NCI-H2029 (cell line): Measurements from ENCODE around the gene FKBP6.
"Not testable (repeated sequence)": the region's sequence is repeated elsewhere in the genome, so short reads cannot be mapped to it uniquely, and the experiment has no call there.

Experiments
- DNase-seq: peaks from one replicate; lab custom pipeline; 2025; lab: John Stamatoyannopoulos, UW

FKBP6 gene, protein sequence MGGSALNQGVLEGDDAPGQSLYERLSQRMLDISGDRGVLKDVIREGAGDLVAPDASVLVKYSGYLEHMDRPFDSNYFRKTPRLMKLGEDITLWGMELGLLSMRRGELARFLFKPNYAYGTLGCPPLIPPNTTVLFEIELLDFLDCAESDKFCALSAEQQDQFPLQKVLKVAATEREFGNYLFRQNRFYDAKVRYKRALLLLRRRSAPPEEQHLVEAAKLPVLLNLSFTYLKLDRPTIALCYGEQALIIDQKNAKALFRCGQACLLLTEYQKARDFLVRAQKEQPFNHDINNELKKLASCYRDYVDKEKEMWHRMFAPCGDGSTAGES

DNA sequence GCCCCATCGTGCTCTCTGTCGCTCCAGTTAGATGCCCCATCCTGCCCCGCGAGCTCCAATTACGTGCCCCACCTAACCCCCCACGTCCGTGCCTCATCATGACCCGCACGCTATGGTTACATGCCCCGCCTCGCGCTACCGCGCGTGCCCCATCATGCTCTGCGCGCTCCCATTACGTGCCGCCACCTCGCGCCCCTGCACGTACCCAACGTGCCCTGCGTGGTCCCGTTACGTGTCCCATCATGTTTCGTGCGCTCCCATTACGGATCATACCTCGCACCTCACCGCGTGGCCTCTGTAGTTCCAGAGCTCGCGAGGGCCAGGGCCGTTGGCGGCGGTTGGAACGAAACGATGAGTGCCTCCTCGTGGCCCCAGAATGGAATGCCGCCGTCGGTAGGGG is at the start of gene FKBP6, which contains the start of gene TRIM50:
FKBP6 (plus strand) TSS at position 240 of the 400 bp plus-strand sequence. CDS start 268 bp downstream, outside the sequence.
TRIM50 (minus strand) TSS at position 161 of the 400 bp plus-strand sequence. CDS start 3,295 bp downstream, outside the sequence.
- DNase-seq: not testable (repeated sequence)

DNA sequence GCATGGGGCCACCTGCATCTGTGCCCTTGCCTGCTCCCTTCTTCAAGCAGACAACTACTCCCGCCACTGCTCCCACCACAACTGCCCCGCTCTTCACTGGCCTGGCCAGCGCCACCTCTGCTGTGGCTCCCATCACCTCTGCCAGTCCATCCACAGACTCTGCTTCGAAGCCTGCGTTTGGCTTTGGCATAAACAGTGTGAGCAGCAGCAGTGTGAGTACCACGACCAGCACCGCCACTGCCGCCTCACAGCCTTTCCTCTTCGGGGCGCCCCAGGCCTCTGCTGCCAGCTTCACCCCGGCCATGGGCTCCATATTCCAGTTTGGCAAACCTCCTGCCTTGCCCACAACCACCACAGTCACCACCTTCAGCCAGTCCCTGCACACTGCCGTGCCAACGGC is 30.7 kb upstream of the FKBP6 start:
- not testable (repeated sequence) for DNase-seq

DNA sequence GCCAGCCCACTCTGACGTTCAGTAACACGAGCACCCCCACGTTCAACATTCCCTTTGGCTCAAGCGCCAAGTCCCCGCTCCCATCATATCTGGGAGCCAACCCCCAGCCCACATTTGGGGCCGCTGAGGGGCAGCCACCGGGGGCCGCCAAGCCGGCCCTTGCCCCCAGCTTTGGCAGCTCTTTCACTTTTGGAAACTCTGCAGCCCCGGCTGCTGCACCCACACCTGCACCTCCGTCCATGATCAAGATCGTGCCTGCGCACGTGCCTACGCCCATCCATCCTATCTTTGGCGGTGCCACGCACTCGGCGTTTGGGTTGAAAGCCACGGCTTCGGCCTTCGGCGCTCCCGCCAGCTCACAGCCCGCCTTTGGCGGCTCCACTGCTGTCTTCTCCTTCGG is 30.3 kb upstream of the FKBP6 start:
- DNase-seq: not testable (repeated sequence)

DNA sequence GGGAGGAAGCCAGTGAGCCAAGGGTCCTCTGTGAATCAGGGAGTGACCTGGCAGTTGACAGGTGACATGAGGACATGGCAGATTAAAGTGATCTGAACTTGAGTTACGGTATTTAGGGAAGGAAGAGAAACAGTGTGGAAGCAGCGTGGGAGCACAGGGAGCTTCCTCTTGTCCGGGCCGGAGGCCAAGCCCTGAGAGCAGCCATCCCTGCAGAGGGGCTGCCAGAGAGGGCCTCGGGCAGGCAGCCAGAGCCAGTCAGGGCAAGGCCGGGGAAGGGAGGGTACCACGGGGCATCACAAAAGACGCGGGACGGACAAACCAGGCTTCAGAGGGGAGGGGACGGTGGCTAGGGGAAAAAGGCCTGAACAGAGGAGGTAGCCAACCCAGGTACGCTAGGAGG is 28.1 kb upstream of the FKBP6 start:
- not testable (repeated sequence) for DNase-seq

DNA sequence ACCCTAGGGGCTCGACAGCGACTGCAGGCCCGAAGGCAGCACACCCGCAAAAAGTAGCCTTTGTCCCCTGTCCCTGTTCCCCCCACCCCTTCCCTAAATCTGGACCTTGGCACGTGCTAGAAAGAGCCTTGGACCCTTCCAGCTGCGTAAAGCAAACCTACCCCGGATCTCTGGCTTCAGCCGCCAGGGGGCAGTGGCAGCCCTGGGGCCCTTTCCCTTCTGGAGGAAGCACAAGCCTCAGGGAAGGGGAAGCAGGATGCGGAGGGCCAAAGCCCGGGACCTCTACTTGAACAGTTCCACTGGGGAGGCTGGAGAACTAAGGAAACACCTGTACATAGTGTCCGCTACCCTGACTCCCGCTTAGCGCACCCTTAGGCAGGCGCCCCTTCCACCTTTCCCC is 26.9 kb upstream of the FKBP6 start:
- DNase-seq: not testable (repeated sequence)

DNA sequence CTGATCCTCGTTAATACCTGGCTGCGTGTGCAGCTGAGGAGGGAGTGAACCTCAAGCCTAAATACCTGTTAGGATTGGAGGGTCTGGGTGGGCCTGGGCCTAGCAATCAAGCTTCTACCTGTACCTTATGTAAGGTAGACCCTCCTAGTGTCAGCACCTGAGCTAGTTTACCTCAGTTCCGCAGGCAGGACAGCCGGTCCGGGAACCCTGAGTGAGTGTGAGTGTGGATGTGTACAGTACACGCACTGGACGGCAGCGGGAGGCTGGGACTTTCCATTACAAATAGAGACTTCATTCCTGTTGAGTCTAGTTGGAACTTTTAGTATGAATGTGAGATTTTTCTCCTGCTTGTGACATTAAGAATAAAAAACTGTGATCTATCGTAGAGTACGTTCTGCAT is 25.1 kb upstream of the FKBP6 start:
- DNase-seq: not testable (repeated sequence)

DNA sequence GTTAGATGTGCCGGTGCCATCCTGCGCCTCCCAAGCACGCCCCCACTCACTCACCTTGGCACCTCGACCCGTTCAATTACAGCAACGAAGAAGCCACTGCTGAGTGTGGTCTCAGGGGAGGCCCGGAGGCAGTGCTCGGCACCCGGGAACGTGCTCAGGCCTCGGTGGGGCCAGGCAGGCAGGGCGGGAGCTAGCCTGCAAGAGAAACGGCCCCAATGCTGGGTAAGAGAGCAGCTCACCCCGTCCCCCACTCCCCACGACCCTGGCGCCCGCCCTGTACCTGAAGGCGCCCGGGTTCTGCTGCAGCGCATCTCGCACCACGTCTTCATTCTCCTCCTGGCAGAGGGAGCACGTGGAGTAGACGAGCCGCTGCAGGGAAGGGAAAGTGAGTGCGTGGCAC is 24.4 kb upstream of the FKBP6 start:
- DNase-seq: no peak

DNA sequence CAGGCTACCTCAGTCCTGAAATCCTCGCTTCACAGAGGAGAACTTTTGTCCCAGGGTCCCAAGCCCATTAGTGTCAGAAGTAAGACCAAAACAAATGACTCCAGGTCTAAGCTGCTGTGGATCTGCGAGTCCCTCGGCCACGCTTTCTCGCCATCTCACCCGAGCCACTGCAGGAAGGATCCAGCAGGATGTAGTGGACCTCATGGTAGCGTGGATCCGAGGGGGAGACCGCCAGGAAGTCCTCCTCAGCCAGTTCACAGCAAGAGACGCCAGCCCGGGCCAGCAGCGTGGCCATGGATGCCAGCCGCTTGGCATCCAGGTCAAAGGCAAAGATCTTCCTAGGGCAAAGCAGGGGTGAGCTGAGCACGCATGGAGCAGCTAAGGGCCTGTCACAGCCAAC is 23.9 kb upstream of the FKBP6 start:
- no peak for DNase-seq

DNA sequence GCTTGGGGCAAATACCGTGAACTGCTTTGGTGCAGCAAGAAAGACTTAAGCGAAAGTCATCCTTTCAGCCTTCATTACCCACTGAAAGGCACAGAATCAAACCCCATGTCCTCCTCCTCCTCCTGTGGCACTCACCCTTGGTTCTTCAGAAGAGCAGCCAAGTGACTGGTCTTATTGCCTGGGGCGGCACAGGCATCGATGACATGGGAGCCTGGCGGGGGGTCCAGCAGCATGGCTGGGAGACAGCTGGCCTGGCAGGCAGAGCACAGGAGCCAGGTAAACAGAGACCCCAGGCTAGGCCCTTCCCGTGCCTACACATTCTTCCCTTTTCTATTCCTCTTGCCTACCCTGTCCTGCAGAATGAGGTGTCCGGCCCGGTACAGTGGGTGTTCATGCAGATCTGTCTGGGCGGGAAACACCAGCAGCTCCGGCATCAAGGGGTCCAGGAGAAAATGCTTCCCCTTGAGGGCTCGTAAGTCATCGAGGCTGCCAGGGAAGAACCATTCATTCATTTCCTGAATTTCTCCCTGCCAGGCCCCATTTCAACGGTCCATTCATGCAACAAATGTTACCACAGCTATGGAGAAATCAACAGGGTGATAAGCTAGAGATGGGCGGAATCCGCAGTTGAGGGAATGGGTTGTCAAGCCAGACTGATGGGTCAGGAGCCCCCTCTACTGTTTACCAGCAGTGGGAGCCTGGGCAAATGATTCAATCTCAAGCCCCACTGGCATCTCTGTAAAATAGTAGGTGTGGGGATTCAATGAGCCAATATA is 23.2 kb upstream of the FKBP6 start:
- DNase-seq: not testable (repeated sequence)

DNA sequence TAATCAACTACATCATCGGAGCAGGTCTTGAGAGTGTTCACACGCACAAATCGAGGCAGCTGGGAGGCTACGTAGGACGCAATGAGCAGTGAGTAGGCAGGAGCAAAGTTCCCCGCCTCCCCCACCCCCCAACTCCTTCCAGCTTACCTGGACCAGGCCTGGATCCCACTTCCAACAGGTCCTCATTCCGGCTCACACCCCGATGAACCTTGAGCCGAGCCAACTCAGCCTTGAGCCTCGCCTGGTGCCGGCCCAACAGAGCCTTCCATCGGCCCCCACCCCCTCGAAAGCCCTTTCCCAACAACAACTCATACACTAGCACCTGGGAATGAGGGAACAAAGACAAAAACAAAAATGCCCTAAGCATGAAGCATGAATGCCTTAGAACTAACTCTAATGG is 20.5 kb upstream of the FKBP6 start:
- no peak for DNase-seq

DNA sequence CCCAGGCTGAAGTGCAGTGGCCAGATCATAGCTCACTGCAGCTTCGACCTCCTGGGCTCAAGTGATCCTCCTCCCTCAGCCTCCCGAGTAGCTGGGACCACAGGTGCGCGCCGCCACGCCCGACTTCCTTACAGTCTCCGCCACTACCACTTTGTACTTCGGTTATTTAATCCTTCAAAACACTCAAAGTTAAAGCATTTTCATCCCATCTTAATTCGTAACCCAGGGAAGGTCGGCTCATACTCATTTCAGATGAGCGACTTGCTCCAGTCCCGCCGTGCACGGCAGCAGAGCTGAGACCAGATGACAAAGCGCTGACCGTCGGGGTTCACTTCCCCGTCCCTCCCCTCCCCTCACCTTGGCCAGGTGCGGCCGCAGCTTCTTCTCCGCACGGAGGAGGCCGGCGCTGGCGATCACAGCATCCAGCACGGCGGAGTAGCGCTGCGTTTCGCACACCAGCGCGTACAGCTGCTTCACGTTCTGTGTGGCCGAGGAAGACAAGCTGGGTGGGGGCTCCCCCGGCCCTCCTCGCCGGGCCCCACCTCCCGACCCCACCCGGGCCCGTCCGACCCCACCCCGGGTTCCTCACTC is 19.8 kb upstream of the FKBP6 start:
- DNase-seq: no peak

DNA sequence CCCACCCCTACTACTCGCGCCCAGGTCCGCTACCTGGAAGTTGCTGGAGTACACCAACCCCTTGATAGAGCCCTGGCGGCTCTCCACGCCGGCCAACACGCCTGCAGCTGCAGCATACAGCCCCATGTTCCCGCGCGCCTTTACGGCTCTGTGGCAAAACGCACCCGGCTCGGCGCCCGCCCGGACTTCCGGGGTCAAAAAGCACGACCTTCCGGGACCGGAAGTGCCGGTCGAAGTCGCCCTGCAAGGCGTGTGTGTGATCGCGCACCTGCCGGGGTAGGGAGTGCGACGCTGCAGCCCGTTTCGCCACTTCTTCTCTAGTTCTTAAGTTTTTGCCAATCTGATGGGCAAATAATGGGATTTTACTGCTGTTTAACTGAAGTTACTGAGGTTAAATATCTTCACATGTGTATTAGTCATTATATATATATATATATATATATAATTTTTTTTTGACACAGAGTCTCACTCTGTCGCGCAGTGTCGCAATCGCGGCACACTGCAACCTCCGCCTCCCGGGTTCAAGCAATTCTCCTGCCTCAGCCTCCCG is 19.2 kb upstream of the FKBP6 start, which contains the start of gene NSUN5:
NSUN5 (minus strand) TSS at position 162 of the 550 bp plus-strand sequence; CDS start at position 126, 36 bp downstream.
- peak; percentile 83 for DNase-seq

DNA sequence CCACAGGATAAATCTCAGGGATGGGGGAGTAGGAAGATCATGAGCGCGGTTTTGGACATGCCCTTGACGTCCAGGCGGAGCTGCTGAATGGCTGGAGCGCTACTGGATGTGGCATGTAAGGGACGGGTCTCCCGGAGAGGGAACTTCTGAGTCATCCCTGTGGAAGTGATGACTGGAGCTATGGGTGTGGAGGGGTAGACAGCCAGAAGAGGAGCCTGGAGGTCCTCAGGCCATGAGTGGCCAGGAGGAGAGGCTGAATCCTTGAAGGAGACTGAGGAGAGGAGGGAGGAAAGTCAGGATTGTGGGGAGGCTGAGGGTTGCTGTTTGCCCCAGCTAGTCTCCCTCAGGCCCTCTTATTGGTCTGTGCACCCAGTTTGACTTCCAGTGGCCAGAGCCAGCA is 16.5 kb upstream of the FKBP6 start:
- not testable (repeated sequence) for DNase-seq

DNA sequence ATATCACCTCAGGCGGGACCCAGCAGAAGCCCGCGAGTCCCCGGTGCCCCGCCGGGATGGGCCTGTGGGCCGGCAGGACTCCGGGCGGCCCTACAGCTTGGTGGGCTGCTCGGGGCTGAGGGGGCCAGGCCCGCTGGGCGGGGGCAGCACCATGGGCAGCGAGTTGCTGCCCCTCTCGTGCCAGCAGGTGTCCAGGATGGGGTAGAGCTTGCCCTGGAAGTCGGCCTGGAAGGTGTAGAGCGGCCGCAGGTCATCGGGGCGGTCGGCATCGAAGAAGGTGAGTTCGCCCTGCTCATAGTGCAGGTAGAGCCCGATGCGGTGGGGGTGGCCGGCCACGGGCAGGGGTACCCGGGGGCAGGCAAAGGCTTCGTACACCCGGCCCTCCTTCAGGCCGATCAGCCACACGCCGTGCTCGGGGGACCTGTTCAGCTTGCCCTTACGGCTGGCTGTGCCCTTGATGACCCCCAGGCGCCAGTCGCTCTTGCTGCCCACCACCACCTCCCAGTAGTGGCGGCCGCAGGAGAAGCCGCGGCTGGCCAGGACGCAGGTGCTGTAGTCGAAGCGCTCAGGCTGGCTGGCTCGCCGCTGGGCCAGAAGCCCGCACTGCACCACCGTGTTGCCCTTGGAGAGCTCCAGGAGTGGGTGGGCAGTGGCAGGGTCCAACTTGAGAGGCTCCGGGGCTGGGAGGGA is 15.0 kb upstream of the FKBP6 start:
- no peak for DNase-seq

DNA sequence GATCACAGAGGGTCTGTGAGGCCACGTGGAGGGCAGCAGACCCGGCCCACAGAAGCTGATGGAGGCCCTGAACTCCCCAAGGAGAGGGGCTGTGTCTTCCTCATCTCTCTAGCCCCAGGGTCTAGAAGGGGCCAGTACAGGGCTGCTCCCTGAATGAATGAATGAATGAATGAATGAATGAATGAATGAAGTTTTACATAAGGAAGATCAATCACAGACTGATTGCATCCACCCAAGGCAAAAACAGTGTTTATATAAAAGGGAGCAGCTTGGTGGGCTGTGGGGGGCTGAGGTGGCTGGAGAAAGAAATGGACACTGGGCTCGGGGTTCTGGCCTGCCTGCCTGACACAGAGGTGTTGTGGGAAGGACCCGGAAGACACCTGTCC is 14.4 kb upstream of the FKBP6 start:
- no peak for DNase-seq

DNA sequence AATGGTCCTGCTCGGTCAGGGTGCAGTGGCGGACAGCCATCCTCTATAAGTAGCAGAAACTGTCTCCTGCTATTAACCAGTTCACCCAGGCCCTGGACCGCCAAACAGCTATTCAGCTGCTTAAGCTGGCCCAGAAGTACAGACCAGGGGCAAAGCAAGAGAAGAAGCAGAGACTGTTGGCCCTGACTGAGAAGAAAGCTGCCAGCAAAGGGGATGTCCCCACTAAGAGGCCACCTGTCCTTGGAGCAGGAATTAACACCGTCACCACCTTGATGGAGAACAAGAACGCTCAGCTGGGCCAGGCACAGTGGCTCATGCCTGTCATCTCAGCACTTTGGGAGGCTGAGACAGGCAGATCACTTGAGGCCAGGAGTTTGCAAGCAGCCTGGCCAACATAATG is 13.7 kb upstream of the FKBP6 start:
- DNase-seq: no peak

DNA sequence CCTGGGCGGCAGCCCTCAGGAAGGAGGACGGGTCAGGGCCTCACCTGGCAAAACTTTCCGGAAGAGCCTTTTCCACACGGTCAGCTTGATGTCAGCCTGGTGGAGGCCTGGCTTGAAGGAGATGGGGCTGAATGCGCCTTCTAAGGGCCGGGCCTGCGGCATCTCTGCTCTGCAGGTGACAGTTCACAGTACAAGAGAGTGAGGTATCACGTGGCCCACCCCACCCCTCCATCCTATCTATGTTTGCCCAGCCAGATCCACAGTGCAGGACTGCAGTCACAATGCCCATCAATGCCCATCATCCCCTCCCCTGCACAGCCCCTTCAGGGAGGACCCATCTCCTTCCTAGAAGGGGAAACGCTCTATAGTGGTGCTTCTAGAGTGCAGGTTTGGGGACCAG is 11.4 kb upstream of the FKBP6 start:
- DNase-seq: no peak

DNA sequence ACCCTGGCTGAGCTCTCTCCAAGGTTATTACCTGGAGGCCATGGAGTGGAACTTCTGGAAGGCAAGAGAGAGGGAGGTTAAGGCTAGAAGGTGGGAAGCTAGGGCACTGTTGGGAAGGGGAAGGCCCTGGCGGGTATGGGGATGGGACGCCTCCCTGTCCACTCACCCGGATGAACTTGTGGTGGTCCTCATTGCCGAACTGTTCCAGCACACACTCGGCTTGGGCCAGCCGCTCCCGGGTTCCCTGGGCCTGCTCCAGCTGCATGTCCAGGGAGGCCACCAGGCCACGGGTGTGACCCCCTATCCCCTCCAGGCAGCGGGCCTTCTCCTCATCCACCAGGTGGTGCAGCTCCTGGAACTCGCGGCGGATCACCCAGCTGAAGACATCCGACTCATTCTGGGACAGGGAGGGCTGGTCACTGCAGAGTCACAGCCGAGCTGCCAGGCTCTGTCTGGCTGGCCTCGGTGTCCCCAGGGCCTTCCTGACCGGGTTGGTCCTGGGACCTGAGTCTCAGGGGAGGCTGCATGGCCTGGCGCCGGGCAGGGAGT is 9.2 kb upstream of the FKBP6 start:
- not testable (repeated sequence) for DNase-seq

DNA sequence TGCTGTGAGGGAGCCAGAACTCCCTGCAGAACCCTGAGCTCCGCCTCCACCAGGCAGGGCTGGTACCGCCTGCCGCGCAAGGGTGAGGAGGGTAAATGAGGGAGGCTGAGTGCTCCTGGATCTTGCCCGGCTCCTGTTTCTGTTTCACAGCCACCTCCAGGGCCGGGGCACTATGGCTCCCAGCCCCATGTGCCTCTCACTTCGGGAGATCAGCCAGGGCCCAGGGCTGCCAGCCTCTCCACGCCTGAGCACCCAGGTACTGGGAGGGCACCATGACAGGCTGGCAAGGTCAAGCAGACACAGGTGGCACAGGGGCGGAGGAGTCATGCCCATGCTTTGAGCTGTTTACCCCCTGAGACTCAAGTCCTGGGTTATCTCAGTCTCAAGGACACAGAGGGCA is 8.4 kb upstream of the FKBP6 start:
- DNase-seq: peak; percentile 27

DNA sequence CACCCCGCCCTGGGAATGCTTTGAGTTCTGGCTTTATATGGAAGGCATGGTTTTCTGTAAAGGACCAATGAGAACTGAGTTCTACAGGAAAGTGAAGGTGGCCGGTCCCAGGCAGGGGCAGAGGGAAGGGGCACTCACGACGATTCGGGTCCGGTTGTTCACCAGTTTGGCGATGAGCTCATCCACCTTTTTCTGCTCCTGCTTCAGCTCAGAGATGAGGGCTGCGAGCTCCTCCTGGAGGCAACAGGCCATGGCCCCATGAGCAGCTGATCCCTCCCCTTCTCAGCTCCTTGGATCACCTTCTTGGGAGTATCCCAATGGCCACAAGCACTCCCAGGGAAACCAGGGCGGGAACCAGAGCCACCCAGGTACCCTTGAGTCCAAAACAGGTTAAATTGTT is 8.0 kb upstream of the FKBP6 start:
- DNase-seq: not testable (repeated sequence)

DNA sequence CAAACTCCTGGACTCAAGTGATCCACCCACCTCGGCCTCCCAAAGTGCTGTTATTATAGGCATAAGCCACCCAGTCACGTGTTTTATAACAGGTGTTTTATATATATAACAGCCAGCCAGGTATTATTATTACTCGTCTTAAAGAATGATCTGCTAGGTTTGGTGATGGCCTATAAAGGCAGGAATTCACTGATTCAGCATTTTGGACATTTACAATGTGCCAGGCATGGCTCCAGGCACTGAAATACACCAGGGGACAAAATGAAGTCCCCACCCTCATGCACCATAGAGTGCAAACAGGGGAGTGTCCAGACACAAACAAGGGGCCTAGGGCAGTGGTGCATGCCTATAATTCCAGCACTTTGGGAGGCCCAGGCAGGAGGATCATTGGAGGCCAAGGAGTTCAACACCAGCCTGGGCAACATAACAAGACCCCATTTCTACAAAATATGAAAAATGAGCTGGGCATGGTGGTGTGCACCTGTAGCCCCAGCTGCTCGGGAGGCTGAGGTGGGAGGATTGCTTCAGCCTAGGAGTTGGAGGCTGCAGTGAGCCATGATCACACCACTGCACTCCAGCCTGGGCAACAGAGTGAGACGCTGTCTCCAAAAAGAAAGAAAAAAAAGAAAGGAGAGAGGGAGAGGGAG is 4.4 kb upstream of the FKBP6 start:
- DNase-seq: not testable (repeated sequence)
